GM21576 (cell line): ENCODE measurements around the gene SEC24C.
A peak's percentile ranks its signal among the peaks of the same experiment; 100 is the strongest.
"Not testable (repeated sequence)": the region's sequence is repeated elsewhere in the genome, so short reads cannot be mapped to it uniquely, and the experiment has no call there.

ENCODE experiments used
- ATAC-seq: cut with Tn5 transposase; IDR thresholded peaks from one replicate; pipeline ENCODE4 v1.9.1; 2021; ENCODE audit warnings: mild to moderate bottlenecking, moderate library complexity; ENCODE audit not compliant: unreplicated experiment

The SEC24C gene

GRCh38 chr10:73768881-73769280, 24.7 kb downstream of the SEC24C start:
- no peak for ATAC-seq

GRCh38 chr10:73769396-73769795, 25.2 kb downstream of the SEC24C start:
- ATAC-seq, result no peak

- peak; percentile 5 for ATAC-seq
Measured at GRCh38 chr10:73771722-73772280, 27.6 kb downstream of the SEC24C start.

- ATAC-seq, result peak; percentile 54
Measured at GRCh38 chr10:73772281-73773151, 28.3 kb downstream of the SEC24C start.

GRCh38 chr10:73773152-73773879, 29.1 kb downstream of the SEC24C start:
- peak; percentile 4 for ATAC-seq

- no peak for ATAC-seq
Measured at GRCh38 chr10:73774637-73775036, 30.5 kb downstream of the SEC24C start.

GRCh38 chr10:73779018-73779417, 34.8 kb downstream of the SEC24C start:
- ATAC-seq, result no peak

GRCh38 chr10:73779539-73780197, 35.5 kb downstream of the SEC24C start:
- ATAC-seq, result no peak

- no peak for ATAC-seq
Measured at GRCh38 chr10:73780301-73780700, 36.1 kb downstream of the SEC24C start.

GRCh38 chr10:73780966-73781365, 36.8 kb downstream of the SEC24C start:
- no peak for ATAC-seq

GRCh38 chr10:73781548-73781878, 37.3 kb downstream of the SEC24C start:
- ATAC-seq, result no peak

- ATAC-seq, result peak; percentile 36
Measured at GRCh38 chr10:73781879-73782748, 37.9 kb downstream of the SEC24C start, which contains the start of gene CHCHD1. Gene CHCHD1 (plus strand): TSS chr10:73782048. CDS start chr10:73782076, 28 bp downstream.

GRCh38 chr10:73782749-73783085, 38.5 kb downstream of the SEC24C start:
- ATAC-seq, result no peak

GRCh38 chr10:73785211-73785720, 41.1 kb downstream of the SEC24C start, which contains the start of gene ZSWIM8:
Gene ZSWIM8 (plus strand): TSS chr10:73785606. CDS start chr10:73785879, 273 bp downstream.
- ATAC-seq, result peak; percentile 69

- ATAC-seq, result peak; percentile 11
Measured at GRCh38 chr10:73785721-73786511, 41.7 kb downstream of the SEC24C start.

GRCh38 chr10:73786512-73786885, 42.3 kb downstream of the SEC24C start:
- ATAC-seq, result no peak

- ATAC-seq, result not testable (repeated sequence)
Measured at GRCh38 chr10:73787031-73787800, 43.0 kb downstream of the SEC24C start.

- no peak for ATAC-seq
Measured at GRCh38 chr10:73788864-73789658, 44.9 kb downstream of the SEC24C start.
